Measurements from ENCODE around the gene GAP43.
A peak's percentile ranks its signal among the peaks of the same experiment; 100 is the strongest.

Gene GAP43, protein sequence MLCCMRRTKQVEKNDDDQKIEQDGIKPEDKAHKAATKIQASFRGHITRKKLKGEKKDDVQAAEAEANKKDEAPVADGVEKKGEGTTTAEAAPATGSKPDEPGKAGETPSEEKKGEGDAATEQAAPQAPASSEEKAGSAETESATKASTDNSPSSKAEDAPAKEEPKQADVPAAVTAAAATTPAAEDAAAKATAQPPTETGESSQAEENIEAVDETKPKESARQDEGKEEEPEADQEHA

DNA sequence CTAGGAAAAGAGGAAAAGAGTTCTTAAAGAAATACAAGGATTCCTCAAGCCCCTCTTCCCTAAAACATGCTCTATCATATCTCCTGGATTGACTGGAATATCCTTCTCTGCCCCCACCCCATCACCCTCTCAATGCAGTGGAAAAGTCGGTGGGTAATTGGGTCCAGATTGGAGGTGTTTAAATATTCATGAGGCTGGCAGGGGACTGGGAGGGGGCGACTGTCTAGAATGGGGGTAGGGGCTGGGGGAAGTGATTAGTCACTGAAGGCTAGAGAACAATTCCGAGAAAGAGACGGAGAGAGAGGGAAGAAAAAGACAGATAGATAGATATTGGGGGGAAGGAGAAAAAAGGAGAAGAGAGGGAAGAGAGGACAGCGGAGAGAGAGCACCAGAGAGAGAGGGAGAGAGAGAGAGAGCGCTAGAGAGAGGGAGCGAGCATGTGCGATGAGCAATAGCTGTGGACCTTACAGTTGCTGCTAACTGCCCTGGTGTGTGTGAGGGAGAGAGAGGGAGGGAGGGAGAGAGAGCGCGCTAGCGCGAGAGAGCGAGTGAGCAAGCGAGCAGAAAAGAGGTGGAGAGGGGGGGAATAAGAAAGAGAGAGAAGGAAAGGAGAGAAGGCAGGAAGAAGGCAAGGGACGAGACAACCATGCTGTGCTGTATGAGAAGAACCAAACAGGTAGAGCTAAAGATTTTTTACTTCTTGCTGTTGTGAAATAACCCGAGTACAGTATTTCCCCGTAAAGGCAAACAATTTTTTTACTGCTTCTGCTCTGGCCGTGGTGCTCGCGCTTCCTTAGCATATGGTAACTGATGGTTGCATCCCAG is at the start of gene GAP43:
GAP43 (plus strand) TSS at position 467 of the 825 bp plus-strand sequence; CDS start at position 647, 180 bp downstream.
- peak; percentile 4 for DNase-seq

DNA sequence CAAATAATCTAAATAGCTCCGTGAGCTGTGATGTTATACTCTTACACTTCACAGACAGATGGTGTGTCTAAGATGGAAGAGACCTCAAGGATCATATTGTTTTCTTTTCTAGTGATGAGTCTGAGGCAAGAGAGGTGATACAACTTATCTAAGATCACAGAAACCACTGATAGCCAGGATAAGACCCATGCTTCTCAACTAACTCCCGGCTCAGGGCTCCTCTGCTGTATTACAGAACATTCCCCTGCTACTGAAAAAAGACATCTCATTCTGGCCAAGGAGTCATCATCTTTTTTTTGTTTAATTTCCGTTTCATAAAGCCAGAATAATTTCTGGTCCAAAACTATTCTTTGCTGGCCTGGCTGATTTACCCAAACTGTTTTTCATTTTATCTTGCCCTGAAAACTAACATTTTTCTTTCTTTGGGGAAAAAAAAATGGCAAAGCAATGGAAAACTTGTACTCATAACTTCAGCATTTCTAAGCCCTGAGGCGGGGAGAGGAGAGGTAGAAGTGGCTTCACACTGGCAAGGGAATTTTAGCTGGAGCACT is 46.9 kb upstream of the GAP43 start:
- DNase-seq, result peak; percentile 1

DNA sequence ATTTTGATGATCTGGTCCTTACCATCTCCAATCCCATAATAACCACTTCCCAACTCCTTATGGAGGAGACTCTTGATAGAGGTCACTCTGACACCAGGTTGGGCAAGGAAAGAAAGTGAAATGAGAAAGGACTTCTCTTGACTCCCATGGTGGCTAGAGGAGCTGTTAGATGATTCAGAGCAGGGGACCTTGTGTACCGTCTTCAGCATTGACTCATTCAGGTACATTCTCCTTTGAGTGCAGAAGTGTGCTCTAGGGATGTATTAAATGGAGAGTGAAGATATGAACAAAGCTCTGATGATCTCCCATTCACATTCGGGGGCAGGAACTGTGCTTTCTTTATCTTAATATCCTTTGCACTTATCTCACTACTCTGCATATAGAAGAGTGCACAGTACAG is 46.3 kb upstream of the GAP43 start:
- DNase-seq, result no peak

DNA sequence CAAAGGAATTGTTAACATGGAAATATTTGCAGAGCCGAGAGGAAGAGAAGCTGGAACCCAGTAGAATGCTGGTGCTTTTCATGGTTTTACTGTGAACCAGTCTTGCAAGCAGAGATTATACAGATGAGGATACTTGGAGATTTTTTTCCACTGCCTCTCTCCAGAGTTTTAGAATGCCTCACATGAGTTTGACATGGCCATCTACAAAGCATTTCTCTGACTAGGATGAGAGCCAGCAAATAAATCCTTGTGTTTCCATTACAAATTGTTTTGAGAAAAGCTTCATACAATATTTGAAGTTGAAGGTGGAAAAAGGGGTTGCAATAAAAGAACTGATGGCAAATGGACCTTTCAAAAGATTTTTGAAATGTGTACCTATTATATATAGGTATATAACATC is 45.0 kb upstream of the GAP43 start:
- DNase-seq, result no peak

DNA sequence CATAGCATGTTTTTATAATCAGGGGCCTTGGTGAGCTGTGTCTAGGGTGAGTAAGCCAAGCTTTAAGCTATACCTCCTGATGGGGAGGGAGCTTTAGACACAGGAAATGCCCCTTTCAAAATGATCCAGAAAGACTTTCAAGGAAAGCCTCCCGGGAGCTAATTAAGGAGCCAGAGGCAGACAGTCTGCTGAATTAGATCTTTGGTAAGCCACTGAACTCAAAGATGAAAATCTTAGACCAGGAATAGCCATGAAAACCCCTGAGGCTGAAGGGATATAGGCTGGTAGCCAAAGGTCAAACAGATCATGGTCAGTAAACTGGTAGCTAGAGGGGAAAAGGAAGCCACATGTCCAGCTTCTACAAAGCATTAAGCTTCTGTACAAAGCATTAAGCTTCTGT is 42.7 kb upstream of the GAP43 start:
- DNase-seq, result no peak

DNA sequence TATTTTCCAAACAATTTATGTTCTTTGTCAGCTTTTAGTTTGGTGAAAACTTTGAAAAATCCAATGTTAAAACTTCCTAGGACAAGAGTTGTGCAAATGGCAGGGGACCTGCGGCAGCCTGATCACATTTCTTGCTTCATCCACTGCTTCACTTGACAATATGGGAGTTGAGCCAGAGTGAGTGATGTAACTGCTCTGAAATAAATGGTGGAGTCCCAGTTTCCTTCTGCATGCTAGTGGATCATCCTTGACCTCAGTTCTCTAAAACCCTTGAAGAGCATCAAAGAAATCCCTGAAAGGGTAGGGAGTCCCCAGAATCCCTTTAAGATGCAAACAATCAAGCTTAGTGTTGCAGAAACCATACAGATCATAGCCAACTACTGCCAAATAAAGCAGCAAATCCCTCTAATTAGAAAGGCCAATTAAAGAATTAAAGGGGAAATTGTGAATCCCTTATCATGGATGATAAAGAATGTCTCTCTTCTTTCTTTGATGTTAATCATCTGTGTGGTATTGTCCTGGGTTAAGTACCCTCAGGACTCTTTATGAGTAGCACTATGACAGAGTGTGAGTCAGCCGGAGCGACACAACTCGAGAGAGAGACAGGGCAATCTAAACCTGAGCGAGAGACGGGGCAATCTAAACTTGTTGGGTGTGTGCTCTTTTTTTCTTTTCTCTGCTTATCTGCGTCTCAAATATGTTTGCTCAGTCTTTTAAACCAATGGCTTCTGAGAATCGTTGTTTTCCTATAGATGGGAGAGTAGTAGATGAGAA is 41.8 kb upstream of the GAP43 start:
- no peak for DNase-seq

DNA sequence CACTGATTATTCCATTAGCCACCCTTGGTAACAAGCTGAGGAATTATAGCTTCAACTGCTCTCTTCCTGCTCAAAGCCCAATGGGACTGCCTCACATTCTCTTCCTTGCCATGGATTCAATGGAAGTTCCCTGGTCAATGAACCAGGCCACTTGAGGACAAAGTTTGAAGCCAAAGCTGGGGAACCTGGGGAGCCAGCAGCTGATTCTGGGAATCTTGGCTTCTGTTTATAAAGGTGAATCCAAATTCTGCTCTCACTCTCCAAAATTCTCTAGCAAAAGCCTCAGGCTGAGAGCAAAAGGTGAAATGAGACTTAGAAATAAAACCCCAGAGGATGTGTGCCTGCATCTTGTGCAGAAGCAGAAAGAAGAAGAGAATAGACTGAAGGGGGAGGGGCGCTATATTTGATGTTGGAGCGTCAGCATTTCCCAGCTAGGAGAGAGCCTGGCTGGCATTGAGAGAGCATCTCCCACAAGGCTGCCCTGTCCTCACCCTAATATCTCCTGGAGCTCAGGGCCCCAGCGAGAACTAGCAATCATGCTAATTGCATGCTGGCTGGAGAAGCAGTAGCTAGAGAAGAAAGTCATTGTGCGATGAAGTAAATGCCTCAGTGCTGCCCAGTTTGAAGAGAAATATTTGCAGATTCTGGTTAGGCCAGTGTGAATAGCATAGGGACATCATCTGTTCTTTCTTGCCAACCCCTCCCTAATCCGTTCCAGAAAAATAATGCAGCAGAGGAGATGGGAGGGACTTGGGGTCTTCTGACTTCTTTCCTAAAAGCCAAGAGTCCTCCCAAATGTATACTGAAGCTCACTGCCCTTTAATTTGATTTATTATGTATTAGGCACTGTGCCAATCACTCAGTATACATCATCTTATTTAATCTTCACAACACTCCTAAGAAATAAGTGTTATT is 34.9 kb upstream of the GAP43 start:
- DNase-seq, result no peak

DNA sequence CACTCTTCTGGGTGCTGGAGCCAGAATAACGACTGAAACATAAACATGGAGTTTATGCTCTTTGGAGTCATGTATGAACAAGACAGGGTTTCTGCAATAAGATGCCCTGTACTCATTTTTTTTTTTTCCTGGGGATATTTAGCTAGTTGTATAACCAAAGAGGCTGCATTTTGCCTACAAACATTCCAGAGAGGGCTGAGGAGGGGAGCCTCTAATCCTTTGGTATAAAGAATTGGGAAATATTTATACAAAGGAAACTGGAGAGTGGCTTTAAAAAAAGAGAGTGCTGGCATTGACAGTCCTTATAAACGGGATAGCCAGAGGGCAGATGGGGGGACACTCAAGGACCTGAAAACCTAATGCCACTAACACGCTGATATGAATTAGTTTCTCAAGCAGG is 32.4 kb upstream of the GAP43 start:
- no peak for DNase-seq

DNA sequence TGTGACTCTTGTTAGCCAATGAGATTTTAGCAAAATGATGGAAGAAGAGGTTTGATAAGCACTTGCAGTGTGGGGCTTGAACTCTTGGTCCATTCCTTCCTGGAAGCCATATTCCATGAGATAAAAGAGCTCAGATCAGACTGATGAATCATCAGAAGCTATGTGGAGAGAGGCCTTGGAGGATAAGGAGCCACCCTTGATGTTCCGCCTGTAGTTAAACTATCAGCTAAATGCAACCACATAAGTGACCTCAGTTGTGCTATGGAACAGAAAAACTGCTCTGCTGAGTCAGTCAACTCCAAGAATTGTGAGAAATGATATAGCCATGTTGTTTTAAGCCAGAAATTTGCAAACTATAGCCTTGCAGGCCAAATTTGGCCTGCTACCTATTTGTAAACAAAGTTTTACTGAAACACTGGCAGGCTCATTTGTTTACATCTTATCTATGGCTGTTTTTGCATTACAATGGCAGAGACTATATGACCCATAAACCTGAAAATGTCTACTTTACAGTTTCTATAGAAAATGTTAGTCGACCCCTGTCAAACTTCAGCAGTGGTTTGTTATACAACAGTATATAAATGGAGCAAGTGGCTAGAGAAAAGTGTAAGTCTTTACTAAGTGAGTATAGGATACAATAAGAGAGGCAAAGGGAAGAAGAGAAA is 27.6 kb upstream of the GAP43 start:
- no peak for DNase-seq

DNA sequence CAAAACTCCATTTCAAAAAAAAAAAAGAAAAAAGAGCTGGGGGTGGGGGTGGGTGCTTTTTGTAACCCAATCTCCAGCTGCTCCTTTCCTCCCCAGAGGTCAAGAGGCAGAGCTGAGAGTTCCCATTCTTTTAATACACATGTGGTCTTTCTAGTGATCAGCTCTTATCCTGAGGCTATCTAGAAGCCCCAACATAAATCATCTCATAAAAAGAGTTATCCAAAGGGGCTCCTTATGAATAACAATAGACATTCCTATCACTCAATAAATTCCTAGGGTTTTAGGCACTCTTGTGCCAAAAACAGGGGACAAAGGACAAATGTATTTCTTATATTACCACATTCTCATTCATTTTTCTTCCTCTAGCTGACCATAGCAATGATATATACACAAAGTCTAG is 25.1 kb upstream of the GAP43 start:
- DNase-seq, result no peak

DNA sequence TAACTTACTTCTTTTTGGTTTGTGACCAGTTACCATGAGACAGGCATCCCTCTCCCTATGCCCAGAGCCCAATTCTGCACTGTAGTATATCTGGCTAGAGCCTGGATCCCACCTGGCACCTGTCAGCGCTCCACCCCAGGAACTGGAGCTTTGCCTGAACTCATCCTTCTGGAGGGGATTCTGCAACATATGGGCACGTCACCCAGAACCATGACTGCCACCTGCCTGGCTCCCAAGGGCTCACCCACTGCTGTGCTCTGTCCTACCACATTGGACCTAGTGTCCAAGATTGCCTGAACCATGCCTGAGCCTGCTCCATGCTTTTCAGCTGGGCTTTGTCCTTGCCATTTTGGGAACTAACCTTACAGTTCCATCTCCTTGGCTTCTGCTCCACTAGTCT is 21.1 kb upstream of the GAP43 start:
- no peak for DNase-seq

DNA sequence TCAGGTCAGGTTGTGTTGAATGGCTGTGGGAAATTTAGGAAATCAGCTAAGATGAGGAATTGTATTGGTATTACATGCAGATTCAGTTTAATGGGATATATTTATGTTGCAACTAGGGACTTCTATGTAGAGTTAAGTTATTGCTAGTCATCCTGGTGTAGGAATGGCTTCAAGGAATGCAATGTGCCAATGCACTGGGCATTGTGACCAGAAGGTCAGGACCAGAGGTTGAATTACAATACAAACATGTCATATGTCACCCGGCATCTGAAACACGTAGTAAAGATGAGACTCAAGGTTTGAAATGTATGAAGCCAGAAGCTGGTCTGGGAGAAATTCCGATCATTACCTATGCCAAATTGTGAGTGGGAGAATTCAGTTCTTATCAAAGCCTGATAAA is 11.7 kb upstream of the GAP43 start:
- no peak for DNase-seq

DNA sequence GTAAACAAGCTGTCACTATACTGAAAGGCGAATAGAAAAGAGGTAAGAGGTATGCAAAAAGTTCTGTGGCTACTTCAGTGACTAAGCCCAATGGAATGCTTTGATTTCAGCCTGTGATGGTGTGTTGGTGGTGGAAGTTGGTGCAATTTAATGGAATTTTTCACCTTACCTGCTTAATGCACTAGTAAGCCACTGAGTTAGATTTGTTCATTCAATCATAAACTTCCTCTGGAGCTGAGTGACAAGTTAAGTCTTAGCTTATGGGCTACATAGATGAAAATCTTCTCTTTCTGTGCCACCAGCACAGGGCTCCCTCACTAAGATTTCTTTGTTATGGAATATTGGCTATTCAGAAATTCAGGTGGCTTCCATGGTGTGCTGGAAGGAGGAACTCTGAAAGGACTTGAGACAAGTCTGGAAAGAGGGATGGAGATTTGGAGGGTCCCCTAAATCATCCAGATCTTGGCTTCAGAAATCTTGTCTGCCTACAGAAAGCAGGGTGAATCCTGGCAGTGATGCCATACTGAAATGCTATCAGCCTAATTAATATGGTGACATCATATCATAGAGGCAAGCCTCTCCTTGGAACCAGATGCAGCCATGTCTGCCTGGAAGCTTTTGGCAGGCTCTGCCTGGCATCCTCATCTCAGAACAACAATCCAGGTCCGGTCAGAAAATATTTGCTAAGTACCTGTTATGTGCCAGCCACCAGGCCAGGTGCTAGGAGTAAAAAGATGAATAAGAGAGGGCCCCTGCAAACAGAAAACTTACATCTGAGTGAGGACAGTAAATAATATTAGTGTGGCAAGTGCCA is 8.1 kb upstream of the GAP43 start:
- no peak for DNase-seq

DNA sequence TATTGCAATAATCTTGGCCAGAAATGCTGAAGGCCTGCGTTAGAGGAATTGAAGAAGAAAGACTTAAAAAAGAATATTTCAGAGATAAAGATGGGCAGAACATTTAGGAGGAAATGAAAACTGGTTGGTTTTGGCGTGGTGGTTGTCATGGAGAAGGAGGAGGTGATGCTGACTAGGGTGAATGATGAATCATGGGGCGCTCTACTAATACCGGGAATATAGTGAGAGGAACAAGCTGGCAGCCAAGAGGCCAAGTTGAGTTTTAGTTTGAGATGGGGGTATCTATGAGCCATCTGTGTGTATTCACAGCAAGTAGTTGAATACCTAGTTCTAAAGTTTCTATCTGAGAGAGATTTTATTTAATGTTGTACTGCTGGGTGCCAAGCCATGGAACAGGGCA is 6.8 kb upstream of the GAP43 start:
- no peak for DNase-seq

DNA sequence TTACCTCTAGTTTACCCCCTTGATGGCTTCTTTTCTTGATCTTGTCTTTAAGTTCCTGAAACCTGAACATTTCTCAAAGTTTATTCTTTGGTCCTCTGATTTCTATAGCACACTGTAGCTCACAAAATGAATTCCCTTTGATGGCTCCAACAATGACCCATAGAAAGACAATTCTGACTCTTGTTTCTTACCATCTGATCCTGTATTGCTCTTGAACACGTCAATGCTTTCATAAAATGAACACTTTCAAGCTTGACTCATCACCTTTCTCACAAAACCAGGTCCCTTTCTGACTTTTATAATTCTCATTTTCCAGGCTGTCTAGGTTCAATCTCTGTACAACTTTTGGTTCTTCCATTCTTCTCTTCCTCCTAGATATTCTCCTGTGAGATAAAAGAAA is 5.7 kb upstream of the GAP43 start:
- no peak for DNase-seq

DNA sequence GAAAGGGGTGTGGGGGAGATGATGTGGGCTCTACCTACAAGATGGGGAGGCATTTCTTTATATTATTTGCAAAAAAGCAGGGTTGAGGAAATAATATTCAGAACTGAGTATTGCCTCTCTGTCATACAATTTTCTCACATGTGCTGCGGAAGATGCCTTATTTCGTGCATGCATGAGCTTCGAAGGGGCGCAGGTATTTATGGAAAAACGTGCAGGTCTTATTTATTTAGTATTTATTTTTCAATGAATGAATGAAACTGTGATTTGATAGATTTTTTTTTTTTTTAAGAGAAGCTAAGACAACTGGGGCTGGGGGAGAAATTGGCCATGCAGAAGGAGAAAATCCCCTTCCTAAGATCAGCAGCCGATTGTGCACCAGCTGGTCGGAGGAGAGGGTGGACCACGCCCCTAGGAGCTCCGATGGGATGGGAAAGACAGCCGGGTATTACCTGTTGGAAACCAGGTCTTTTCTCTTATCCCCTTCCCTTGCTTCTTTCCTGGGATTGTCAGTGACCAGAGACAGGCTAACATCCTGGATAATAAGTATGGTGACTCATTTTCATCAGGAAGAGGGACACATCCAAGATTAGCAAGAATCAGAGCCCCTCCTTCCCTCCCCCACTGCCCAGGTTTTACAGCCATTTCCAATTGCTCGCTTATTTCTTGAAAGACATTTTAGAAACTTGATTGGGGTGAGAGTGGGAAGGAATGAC is 875 bp downstream of the GAP43 start:
- DNase-seq, result no peak

DNA sequence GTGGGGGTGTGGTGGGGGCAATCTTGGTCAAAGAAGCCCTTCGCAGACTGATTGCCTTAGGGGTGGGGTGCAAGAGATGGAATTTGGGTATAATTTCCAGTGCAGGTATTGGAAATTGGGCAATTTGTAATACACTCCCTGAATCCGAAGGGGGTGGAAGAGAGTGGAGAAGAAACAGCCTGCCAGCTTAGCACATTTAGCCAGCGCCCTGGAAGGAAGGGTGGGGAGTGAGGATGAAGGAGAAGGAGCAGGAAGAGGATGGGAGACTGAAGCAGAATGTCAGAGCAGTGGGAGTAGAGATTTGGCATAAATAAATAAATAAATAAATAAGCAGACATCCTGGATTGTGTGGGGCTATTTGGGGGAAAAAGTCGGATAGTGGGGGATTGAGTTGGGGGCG is 1.6 kb downstream of the GAP43 start:
- no peak for DNase-seq

DNA sequence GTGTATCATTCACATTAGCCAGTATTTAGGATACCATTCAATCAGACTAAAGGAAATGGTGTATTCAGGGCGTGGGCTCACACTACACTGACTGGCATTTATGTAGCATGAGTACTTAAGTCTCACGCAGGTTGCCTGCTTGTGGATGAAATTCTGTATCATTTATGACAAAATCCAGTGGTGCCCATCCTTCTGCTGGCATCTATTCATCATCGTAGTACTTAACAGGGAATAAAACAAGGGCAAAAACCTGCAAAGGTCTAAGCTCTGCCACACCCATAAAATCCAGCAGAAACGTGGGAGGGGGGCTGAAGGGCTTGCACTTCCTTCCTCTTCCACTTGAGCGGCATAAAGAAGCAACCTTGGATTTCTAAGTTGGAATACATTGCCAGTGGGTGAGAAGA is 2.7 kb downstream of the GAP43 start:
- peak; percentile 3 for DNase-seq

DNA sequence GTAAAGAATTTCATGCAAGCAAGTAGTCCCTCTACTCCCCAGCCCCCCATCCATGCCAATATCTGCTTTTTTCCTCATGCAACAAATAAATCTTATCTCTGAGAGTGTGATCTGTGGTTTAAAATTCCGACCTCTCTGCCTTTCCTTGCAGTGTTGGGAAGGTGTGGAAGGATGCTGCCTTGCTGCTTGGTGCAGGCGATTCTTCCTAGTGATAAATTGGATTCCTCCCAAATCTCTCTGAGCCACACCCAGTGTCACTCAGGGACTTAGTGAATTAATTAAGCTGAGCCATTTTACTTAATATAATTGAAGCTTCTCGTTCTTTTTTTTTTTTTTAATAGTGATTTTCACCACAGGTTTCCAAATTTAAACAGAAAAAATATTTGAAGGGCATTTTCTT is 3.4 kb downstream of the GAP43 start:
- DNase-seq, result no peak
